Thoracic aorta (tissue), 2 donors: ENCODE measurements around the gene TRIO. TPM values are rescaled to one million over a fixed set of nuclear protein-coding genes. Genes with fewer than 3 reads are reported as not detected.

Source experiments
- ATAC-seq: fragments of 150-250 bp; one replicate; pipeline ENCODE4 v1.8.0; 2017; ENCODE audit warnings: low read depth; ENCODE audit not compliant: insufficient number of reproducible peaks, low FRiP score
- DNase-seq: peaks from one replicate; pipeline ENCODE4 v3.0.0-alpha.2; 2020; ENCODE audit warnings: low spot score
- H3K27ac ChIP-seq, 2 donors: fragments of 200-600 bp; sonication (generic); 1 replicate in 1 of 2; 2 replicates in 1 of 2; pipeline ENCODE4 v1.5.1; 2016; ENCODE audit warnings: mild to moderate bottlenecking in 2 of 2, moderate library complexity in 2 of 2
- H3K27me3 ChIP-seq: fragments of 200-600 bp; sonication (generic); replicated peaks from 2 replicates; pipeline ENCODE4 v1.6.0; 2016; ENCODE audit warnings: mild to moderate bottlenecking; ENCODE audit not compliant: insufficient read depth
- H3K36me3 ChIP-seq: fragments of 200-600 bp; sonication (generic); one replicate; pipeline ENCODE4 v1.5.1; 2016
- H3K4me1 ChIP-seq, 2 donors: fragments of 200-600 bp; sonication (generic); 1 replicate in 1 of 2; 2 replicates in 1 of 2; pipeline versions ENCODE4 v1.5.1 to v1.6.0; 2016; ENCODE audit warnings: low read depth in 2 of 2, mild to moderate bottlenecking in 1 of 2; ENCODE audit not compliant: control insufficient read depth in 1 of 2
- H3K4me3 ChIP-seq: fragments of 200-600 bp; sonication (generic); 2 replicates; pipeline ENCODE4 v1.5.1; 2016; ENCODE audit warnings: mild to moderate bottlenecking
- H3K9me3 ChIP-seq: fragments of 200-600 bp; sonication (generic); 2 replicates; pipeline ENCODE4 v1.5.1; 2016
- CTCF ChIP-seq: fragments of 200-600 bp; sonication (generic); IDR thresholded peaks from one replicate; pipeline ENCODE4 v1.5.1; 2019; ENCODE audit warnings: antibody characterized with exemption
- total RNA-seq, 2 donors: library from RNA; depleted of rRNA; stranded (reverse); fragments of >200 nt; gene quantifications; one replicate each; pipeline versions ENCODE4 v1.1.0 to v1.2.3, GENCODE V29; 2016

The TRIO gene
- total RNA-seq, 2 donors from 2014 or later = 219 to 300 TPM

DNA sequence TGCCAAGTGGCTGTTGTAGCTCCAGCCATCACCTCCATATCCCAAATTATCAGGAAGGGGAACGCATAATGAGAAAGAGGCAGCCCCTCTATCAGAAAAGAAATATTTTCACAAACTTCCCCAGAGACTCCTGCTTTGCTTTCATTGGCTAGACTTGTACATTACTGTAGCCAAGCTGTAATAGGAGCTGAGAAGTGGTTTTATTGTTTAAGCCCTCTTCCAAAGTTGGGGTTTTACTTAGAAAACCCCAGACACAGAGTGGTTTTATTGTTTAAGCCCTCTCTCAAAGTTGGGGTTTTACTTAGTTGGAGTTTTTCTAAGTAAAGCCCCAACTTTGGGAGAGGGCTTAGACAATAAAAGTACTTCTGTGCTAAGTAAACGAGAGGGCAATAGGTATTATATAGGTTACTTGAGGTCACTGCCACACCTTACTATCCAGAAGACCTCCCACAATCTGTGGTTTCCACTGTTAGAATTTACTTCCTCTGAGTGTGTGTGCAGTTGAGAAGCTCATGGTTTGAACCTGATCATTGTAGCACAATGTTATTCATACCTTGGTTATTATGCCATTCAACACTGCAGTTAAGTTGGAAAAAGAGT is 222.8 kb downstream of the TRIO start:
- H3K27me3 ChIP-seq = no peaks in the 10 kb centered on the region
- peaks cover 57% of the 10 kb centered on the region for H3K36me3 ChIP-seq
- no peak overlapping the region for H3K4me3 ChIP-seq
- DNase-seq = no peak
- H3K9me3 ChIP-seq = no peaks in the 10 kb centered on the region
- ATAC-seq = no peak
- no peak for TF ChIP-seq CTCF
- H3K27ac ChIP-seq = no peak overlapping the region
- no peaks in the 10 kb centered on the region for H3K4me1 ChIP-seq

DNA sequence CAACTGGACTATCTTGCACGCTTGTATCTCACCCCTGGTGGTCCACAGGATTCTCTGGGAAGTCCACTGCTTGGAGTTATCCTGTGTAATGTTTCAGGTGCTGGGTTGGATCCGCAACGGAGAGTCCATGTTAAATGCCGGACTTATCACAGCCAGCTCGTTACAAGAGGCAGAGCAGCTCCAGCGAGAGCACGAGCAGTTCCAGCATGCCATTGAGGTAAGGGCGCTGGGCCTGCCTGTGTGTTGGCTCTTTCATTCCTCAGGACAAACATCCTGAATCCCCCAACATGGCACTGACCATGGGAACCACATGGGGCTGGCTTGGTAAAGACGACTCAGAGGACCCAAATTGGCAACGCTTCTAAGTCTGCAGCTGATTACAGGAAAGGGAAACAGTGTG is 223.6 kb downstream of the TRIO start:
- no peak for ATAC-seq

GRCh38 chr5:14367364-14367763 is 224.2 kb downstream of the TRIO start:
- DNase-seq (no peak), ATAC-seq (no peak)
- Histone ChIP-seq H3K9me3 (no peaks in the 10 kb centered on the region), H3K4me3 (no peak overlapping the region), H3K27ac (no peak overlapping the region), H3K4me1 (no peaks in the 10 kb centered on the region), H3K36me3 (peaks cover 57% of the 10 kb centered on the region), H3K27me3 (no peaks in the 10 kb centered on the region)
- TF ChIP-seq CTCF = no peak

More for the DNA sequence above, 223.6 kb downstream of the TRIO start:
- Histone ChIP-seq H3K36me3 (peaks cover 53% of the 10 kb centered on the region), H3K4me3 (no peak overlapping the region), H3K27ac (no peak overlapping the region), H3K9me3 (no peaks in the 10 kb centered on the region), H3K4me1 (no peaks in the 10 kb centered on the region), H3K27me3 (no peaks in the 10 kb centered on the region)
- no peak for TF ChIP-seq CTCF
- DNase-seq = no peak

DNA sequence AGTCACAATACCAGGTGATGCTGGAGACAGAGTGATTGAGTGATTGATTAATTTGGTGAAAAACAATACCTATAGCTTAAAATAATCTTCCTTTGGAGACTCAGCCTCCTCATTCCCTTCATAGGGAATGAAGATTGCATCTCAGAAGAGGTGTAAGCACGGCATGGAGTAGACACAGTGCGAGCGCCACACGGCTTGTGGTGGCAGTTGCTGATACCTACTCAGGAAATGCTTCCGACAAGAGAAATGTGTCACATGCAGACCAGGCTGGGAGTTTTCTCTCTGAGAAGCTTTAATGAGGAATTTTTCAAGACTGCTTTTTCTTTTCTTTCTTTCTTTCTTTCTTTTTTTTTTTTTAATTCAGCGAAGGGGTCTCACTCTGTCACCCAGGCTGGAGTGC is 226.6 kb downstream of the TRIO start:
- ATAC-seq = no peak
- no peaks in the 10 kb centered on the region for H3K9me3 ChIP-seq
- H3K36me3 ChIP-seq = peaks cover 61% of the 10 kb centered on the region
- no peaks in the 10 kb centered on the region for H3K4me1 ChIP-seq
- DNase-seq = no peak
- peak overlapping the region in 1 of 2 donors; percentile 9 for H3K27ac ChIP-seq
- no peak overlapping the region for H3K4me3 ChIP-seq
- H3K27me3 ChIP-seq = no peaks in the 10 kb centered on the region
- no peak for TF ChIP-seq CTCF

DNA sequence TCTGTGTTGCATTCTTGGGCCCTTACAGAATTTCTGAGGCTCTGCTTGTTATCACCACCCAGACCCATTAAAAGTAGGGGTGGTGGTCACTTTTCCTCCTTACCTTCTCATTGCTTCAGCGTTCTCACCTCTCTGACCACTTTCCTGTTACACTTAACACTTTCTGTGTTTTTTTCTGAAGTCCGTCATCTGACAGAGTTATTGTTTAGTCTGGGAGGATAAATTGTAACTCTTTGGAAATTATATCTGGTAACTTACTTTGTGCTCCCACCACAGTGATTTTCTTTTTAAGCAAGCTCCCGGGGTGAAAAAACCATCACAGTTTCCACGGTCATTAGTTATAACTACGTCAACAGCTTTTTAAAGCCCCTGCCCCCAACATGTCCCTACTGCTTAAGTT is 227.2 kb downstream of the TRIO start:
- TF ChIP-seq CTCF = no peak
- DNase-seq = no peak
- Histone ChIP-seq H3K27ac (no peak overlapping the region), H3K4me3 (no peak overlapping the region), H3K36me3 (peaks cover 59% of the 10 kb centered on the region), H3K27me3 (no peaks in the 10 kb centered on the region), H3K9me3 (no peaks in the 10 kb centered on the region), H3K4me1 (no peaks in the 10 kb centered on the region)
- ATAC-seq = no peak
